HCT116 (cell line): ENCODE results near the gene ARHGAP20. TPM values are rescaled to one million over a fixed set of nuclear protein-coding genes. Genes with fewer than 3 reads are reported as not detected.

Experiments used
- ATAC-seq: fragments of 200-7000 bp; cut with Tn5 transposase; 2 replicates; pipeline ENCODE4 v1.9.1; 2020; ENCODE audit warnings: mild to moderate bottlenecking, moderate library complexity
- BruUV-seq: library from RNA; stranded (reverse); fragments of 400-500 nt; replicated peaks from 2 replicates; lab custom pipeline; 2021; lab: Mats Ljungman, UMichigan
- CTCF ChIA-PET: fragments of 300-600 bp; sonication (Branson Sonifier 250); formaldehyde crosslinking; loops from one replicate; lab custom pipeline; 2021; ENCODE audit warnings: antibody characterized with exemption; lab: Charles Lee
- POLR2A ChIA-PET: fragments of 300-600, 350-600 bp; sonication (Branson Sonifier 250); formaldehyde crosslinking; loops from one replicate; lab custom pipeline; 2021; ENCODE audit warnings: antibody characterized with exemption; lab: Charles Lee
- RAD21 ChIA-PET, 2 experiments: fragments of 300-600 bp; sonication (Branson Sonifier 250); formaldehyde crosslinking; loops; one replicate each; lab custom pipeline; 2023; ENCODE audit warnings: low total read pairs in 2 of 2; ENCODE audit not compliant: uncharacterized antibody in 2 of 2, unreplicated experiment in 2 of 2, low non-redundant PET in 1 of 2; lab: Charles Lee
- DNase-seq: peaks from one replicate; pipeline ENCODE4 v3.0.0-alpha.2; 2010; ENCODE audit warnings: low read depth, low spot score
- H2AFZ ChIP-seq: fragments of 200-600 bp; shearing (Covaris generic), sonication (generic); 2 replicates; pipeline ENCODE4 v1.6.1; 2017; ENCODE audit warnings: low read depth, mixed run types, mixed read lengths, antibody characterized with exemption, low read length; ENCODE audit not compliant: poor library complexity, severe bottlenecking
- H3K27ac ChIP-seq: 2 replicates; pipeline ENCODE4 v1.5.1; 2012; ENCODE audit warnings: low read depth, low read length
- H3K27me3 ChIP-seq: fragments of 200-600 bp; sonication (generic); 2 replicates; pipeline ENCODE4 v1.6.1; 2016; ENCODE audit warnings: mixed run types, low read length, mixed read lengths; ENCODE audit not compliant: insufficient read depth
- H3K36me3 ChIP-seq, 2 experiments: fragments of 200-500 bp in 1 of 2; fragments of 200-600 bp in 1 of 2; sonication (Bioruptor generic) in 1 of 2; sonication (generic) in 1 of 2; 2 replicates each; pipeline versions ENCODE4 v1.5.1 to v1.6.1; 2014 to 2016; ENCODE audit warnings: low read length in 2 of 2, inconsistent platforms in 1 of 2, mixed read lengths in 1 of 2, mixed run types in 1 of 2; ENCODE audit not compliant: insufficient read depth in 2 of 2, control insufficient read depth in 1 of 2
- H3K4me1 ChIP-seq, 2 experiments: fragments of 200-600 bp in 1 of 2; sonication (generic) in 1 of 2; 2 replicates each; pipeline versions ENCODE4 v1.5.1 to v1.6.1; 2012 to 2017; ENCODE audit warnings: low read length in 2 of 2, inconsistent platforms in 1 of 2, mild to moderate bottlenecking in 1 of 2, mixed read lengths in 1 of 2, mixed run types in 1 of 2, moderate library complexity in 1 of 2; ENCODE audit not compliant: insufficient read depth in 2 of 2, control insufficient read depth in 1 of 2
- H3K4me2 ChIP-seq: fragments of 200-600 bp; sonication (generic); 2 replicates; pipeline ENCODE4 v1.6.1; 2017; ENCODE audit warnings: mixed run types, low read length, mixed read lengths
- H3K4me3 ChIP-seq, 2 experiments: fragments of 200-600 bp in 1 of 2; sonication (generic) in 1 of 2; replicated peaks in 1 of 2; 2 replicates each; pipeline ENCODE4 v1.5.1; 2011 to 2016; ENCODE audit warnings: low read length in 2 of 2, control low read depth in 1 of 2, low read depth in 1 of 2, mild to moderate bottlenecking in 1 of 2, mixed read lengths in 1 of 2, mixed run types in 1 of 2
- H3K79me2 ChIP-seq: fragments of 200-600 bp; sonication (generic); 2 replicates; pipeline ENCODE4 v1.6.1; 2017; ENCODE audit warnings: mild to moderate bottlenecking, mixed run types, low read length, moderate library complexity, mixed read lengths; ENCODE audit not compliant: insufficient read depth
- H3K9ac ChIP-seq: fragments of 200-600 bp; sonication (generic); 2 replicates; pipeline ENCODE4 v1.6.1; 2016; ENCODE audit warnings: low read length, mixed read lengths
- H3K9me2 ChIP-seq: fragments of 200-600 bp; sonication (generic), shearing (Covaris generic); 2 replicates; pipeline ENCODE4 v1.6.1; 2017; ENCODE audit warnings: mixed run types, mild to moderate bottlenecking, moderate library complexity; ENCODE audit not compliant: insufficient read depth
- H3K9me3 ChIP-seq, 2 experiments: fragments of 200-500 bp in 1 of 2; fragments of 200-600 bp in 1 of 2; sonication (Bioruptor generic) in 1 of 2; sonication (generic) in 1 of 2; 2 replicates each; pipeline ENCODE4 v1.6.1; 2014 to 2017; ENCODE audit warnings: low read length in 2 of 2, mixed read lengths in 2 of 2, inconsistent platforms in 1 of 2, low read depth in 1 of 2, mild to moderate bottlenecking in 1 of 2, mixed run types in 1 of 2, moderate library complexity in 1 of 2; ENCODE audit not compliant: control insufficient read depth in 1 of 2, insufficient read depth in 1 of 2
- H4K20me1 ChIP-seq: fragments of 200-600 bp; sonication (generic), shearing (Covaris generic); 2 replicates; pipeline ENCODE4 v1.6.1; 2017; ENCODE audit warnings: mixed run types, mild to moderate bottlenecking, moderate library complexity; ENCODE audit not compliant: insufficient read depth
- ATF3 ChIP-seq: IDR thresholded peaks from 2 replicates; pipeline ENCODE4 v1.6.1; 2012
- CEBPB ChIP-seq: IDR thresholded peaks from 2 replicates; pipeline ENCODE4 v1.6.1; 2012; ENCODE audit warnings: low read depth
- CTCF ChIP-seq, 3 experiments: fragments of 200-600 bp in 1 of 3; sonication (generic) in 1 of 3; IDR thresholded peaks in 2 of 3; conservative IDR thresholded peaks in 1 of 3; 2 replicates each; pipeline ENCODE4 v1.5.1; 2012 to 2017; ENCODE audit warnings: low read depth in 2 of 3, low read length in 2 of 3, antibody characterized with exemption in 1 of 3, borderline replicate concordance in 1 of 3, control low read depth in 1 of 3, mild to moderate bottlenecking in 1 of 3, mixed read lengths in 1 of 3, mixed run types in 1 of 3, moderate library complexity in 1 of 3; ENCODE audit not compliant: insufficient read depth in 1 of 3
- ELF1 ChIP-seq: IDR thresholded peaks from 2 replicates; pipeline ENCODE4 v1.6.1; 2012; ENCODE audit warnings: low read depth, borderline replicate concordance
- EZH2 ChIP-seq: fragments of 200-600 bp; sonication (generic); IDR thresholded peaks from 2 replicates; pipeline ENCODE4 v1.6.1; 2017; ENCODE audit warnings: antibody characterized with exemption, mixed run types
- FOSL1 ChIP-seq: IDR thresholded peaks from 2 replicates; pipeline ENCODE4 v1.6.1; 2012; ENCODE audit warnings: low read depth
- MAX ChIP-seq: IDR thresholded peaks from 2 replicates; pipeline ENCODE4 v1.6.1; 2012
- POLR2A ChIP-seq: IDR thresholded peaks from 2 replicates; pipeline ENCODE4 v1.7.0; 2011; ENCODE audit warnings: borderline replicate concordance; ENCODE audit not compliant: insufficient read depth, insufficient read length; ENCODE audit errors: extremely low read depth
- POLR2AphosphoS5 ChIP-seq: IDR thresholded peaks from 2 replicates; pipeline ENCODE4 v1.6.1; 2011; ENCODE audit warnings: mild to moderate bottlenecking, low read depth, low read length, moderate library complexity
- REST ChIP-seq: IDR thresholded peaks from 2 replicates; pipeline ENCODE4 v1.6.1; 2012; ENCODE audit warnings: low read depth
- SIN3A ChIP-seq: IDR thresholded peaks from 2 replicates; pipeline ENCODE4 v1.6.1; 2012; ENCODE audit warnings: low read depth
- SP1 ChIP-seq: IDR thresholded peaks from 2 replicates; pipeline ENCODE4 v1.6.1; 2012; ENCODE audit warnings: low read depth
- SRF ChIP-seq: IDR thresholded peaks from 2 replicates; pipeline ENCODE4 v1.6.1; 2012; ENCODE audit warnings: low read depth
- TCF7L2 ChIP-seq: IDR thresholded peaks from 2 replicates; pipeline ENCODE4 v1.7.0; 2011; ENCODE audit warnings: borderline replicate concordance, inconsistent platforms; ENCODE audit not compliant: insufficient read depth, insufficient read length; ENCODE audit errors: extremely low read depth
- ZBTB33 ChIP-seq: IDR thresholded peaks from 2 replicates; pipeline ENCODE4 v1.6.1; 2011; ENCODE audit warnings: mild to moderate bottlenecking, low read length, moderate library complexity; ENCODE audit not compliant: insufficient replicate concordance; ENCODE audit errors: extremely low read depth
- ZFX ChIP-seq: fragments of 450-650 bp; IDR thresholded peaks from 2 replicates; pipeline ENCODE4 v1.6.1; 2017
- ZNF274 ChIP-seq: fragments of 200-500 bp; sonication (Bioruptor generic); IDR thresholded peaks from 2 replicates; pipeline ENCODE4 v1.6.1; 2014; ENCODE audit warnings: mild to moderate bottlenecking, low read depth, low read length, inconsistent platforms
- intact Hi-C: fragments of 100-400 bp; cut with micrococcal nuclease; formaldehyde crosslinking; loops from 2 replicates; pipeline ENCODE4 v1.10.0; 2022
- total RNA-seq: library from RNA; stranded (reverse); gene quantifications from one replicate; pipeline ENCODE4 v1.2.1, GENCODE V29; 2021; ENCODE audit not compliant: unreplicated experiment

Gene ARHGAP20
- total RNA-seq, 1 experiment from 2014 or later = not detected

- intact Hi-C loops = no loop called here
- Histone ChIP-seq H3K36me3 (no peaks in the 10 kb centered on the region), H3K27me3 (peaks cover 6% of the 10 kb centered on the region; the same call in 1 of the 2 replicates), H3K79me2 (no peaks in the 10 kb centered on the region), H3K27ac (no peak overlapping the region), H3K4me3 (no peak overlapping the region), H3K9me3 (no peaks in the 10 kb centered on the region), H3K4me1 (no peaks in the 10 kb centered on the region), H3K9me2 (no peaks in the 10 kb centered on the region), H3K4me2 (no peak overlapping the region), H2AFZ (no peak overlapping the region), H4K20me1 (no peaks in the 10 kb centered on the region), H3K9ac (no peak overlapping the region)
- ChIA-PET RAD21 (no interaction called here), CTCF (no interaction called here), POLR2A (no interaction called here)
- ATAC-seq (no peak), DNase-seq (no peak)
- TF ChIP-seq SIN3A = no peak
- TF ChIP-seq POLR2AphosphoS5 = no peak
- TF ChIP-seq SP1 = no peak
- TF ChIP-seq MAX = no peak
- TF ChIP-seq TCF7L2 = no peak
- no peak for TF ChIP-seq POLR2A
- no peak for TF ChIP-seq ELF1
- TF ChIP-seq CTCF (IDR thresholded peaks at IDR 0.05 in 2 of 3, conservative IDR thresholded peaks at IDR 0.05 in 1 of 3; ENCODE audit: borderline replicate concordance in 1 of 3, insufficient read depth in 1 of 3, low read depth in 2 of 3, low read length in 2 of 3) = no peak
- TF ChIP-seq ATF3 = no peak
- no peak for TF ChIP-seq CEBPB
- no peak for TF ChIP-seq ZNF274
- TF ChIP-seq ZFX = no peak
- TF ChIP-seq REST = no peak
- TF ChIP-seq ZBTB33 = no peak
- no peak for TF ChIP-seq EZH2
- no peak for TF ChIP-seq SRF
- no peak for TF ChIP-seq FOSL1
- no TSS peak for BruUV-seq
Measured at GRCh38 chr11:110724358-110724757, 12.1 kb upstream of the ARHGAP20 start.
